Hematopoietic multipotent progenitor cell treated with erythropoietin and hydrocortisone succinate and interleukin-3 and kit ligand, for 8 days (in vitro differentiated cells): ENCODE measurements around the gene SERPINA12.
"Not testable (repeated sequence)": the region's sequence is repeated elsewhere in the genome, so short reads cannot be mapped to it uniquely, and the experiment has no call there.

Experiments used
- DNase-seq: peaks from one replicate; pipeline ENCODE4 v3.0.0-alpha.2; 2015

SERPINA12 gene

DNA sequence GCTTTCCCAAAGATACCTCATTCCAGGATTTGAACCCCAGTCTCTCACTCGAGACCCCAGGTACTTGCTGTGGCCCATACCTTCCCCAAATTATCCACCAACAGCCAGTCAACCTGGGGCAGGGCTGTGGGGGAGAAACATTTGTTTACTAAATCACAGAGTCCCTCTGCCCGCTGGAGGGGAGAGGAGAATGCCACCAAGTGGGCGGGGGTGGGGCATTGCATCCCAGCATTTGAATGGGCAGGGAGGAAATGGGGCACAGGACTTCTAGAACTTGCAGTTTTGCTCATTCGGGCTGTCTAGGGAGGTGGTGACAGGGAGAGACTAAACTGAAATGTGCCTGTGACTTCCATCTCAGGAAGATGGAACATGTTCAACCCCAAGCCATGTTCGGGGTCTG lies 22.4 kb downstream of the SERPINA12 start:
- DNase-seq = no peak

DNA sequence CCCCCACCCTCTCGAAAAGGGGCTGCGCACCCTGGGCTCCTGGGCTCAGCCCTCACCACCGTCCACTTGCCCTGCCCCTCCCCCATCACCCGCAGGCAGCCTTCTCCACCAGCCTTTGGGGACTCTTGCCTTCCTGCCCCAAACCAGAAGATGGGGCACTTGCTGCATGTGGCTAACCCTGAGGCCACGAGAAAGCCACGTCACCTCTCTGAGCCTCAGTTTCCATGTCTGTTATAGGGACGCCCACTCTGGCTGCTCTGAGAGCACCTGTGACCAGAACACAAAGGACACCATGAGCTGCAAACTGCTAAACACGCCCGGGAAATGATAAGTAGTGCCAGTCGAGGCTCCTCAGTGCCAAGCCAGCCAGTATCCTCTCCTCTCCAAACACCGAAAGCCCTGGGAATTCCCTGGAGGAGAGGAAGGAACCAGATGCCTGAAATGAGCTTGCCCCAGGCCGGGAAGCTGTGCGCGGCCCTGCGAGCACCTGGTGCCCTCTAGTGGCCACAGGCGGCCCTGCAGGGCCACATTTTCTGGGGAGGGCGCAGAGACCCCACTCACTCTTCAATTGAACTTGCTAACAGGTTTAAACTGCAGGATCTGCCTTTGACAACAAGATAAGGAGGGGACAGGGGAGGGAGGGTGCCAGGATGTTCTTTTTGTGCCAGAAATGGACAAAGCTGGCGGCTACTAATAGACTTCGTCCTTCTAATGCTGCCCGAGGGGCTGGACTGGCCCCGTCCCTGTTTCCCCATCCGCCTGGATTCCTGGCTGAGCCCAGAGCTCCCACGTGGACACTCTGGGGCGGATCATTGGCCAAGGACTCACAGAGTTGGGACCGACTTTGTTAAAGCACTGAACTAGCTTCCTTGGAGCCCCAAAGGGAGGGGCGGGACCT lies 23.1 kb downstream of the SERPINA12 start:
- peak; percentile 3 for DNase-seq

- no peak for DNase-seq
Observed at GRCh38 chr14:94484481-94484880, 24.8 kb downstream of the SERPINA12 start.

DNA sequence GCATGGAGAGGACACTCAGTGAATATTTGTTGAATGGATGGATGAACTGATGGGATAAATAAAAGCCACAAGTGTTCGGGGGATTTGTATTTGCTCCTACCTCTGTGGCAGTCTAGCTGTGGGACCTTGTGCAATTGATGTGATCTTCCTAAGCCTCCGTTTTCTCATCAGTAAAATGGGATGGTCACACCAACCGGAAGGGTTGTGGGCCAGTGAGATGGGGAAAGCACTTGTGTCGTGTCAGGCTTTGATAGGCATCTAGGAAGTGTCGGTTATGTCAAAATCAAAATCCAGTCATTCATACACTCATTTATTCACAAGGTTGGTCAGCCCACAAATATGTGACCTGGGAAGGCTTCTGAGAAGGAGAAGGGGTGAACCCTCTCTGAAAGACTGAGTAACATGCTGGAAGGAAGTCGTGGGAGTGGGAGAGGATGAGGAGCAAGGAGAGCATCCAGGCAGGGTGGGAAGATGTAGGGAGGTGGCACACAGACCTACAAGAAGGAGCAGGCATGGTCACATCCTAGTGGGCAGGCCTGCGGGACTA lies 25.5 kb downstream of the SERPINA12 start:
- DNase-seq = no peak

DNA sequence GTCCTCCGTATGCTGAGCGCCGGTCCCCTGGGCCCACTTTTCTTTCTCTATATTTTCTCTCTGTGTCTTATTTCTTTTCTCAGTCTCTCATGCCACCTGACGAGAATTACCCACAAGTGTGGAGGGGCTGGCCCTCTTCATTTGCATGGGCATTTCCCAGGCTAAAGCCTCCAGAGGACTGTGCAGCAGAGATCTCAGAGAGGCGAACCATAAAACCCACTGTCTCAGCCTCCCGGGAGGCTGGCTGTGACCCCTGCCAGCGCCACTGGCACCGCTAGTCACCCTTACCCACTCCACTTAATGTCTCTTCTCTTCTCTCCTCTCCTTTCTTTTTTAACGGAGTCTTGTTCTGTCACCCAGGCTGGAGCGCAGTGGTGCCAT lies 26.2 kb downstream of the SERPINA12 start:
- no peak for DNase-seq

GRCh38 chr14:94482132-94483070 lies 26.9 kb downstream of the SERPINA12 start:
- DNase-seq = not testable (repeated sequence)

DNA sequence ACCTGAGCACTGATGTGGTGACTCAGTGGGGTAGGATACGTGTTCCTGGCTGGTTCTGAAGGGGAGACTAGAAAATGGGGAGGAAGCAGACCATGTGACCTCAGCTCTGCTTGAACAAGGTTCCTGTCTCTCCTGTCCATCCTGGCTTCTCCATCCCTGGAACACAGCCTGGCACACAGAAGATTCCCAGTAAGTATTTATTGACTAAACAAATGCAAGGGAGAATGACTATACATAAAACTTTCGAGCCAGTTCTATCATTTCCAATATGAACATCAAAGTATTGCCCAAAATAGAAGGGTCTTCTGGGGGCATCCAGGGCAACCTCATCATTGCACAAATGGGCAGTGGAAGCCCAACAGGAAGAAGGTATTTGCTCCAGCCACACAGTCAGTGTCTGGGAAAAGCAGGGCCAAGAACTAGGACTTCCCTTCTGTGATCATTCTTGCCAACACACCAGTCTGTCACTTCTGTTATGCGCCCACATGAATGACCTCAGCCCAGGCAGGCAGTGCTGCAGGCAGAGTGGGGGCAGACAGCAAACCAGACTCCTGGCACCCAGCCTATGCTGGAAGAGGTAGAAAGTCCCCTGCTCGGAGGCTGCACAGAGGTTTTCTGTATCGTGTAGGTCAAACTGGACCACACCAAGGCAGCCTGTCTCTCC lies 27.7 kb downstream of the SERPINA12 start:
- no peak for DNase-seq

GRCh38 chr14:94480809-94481208 lies 28.5 kb downstream of the SERPINA12 start:
- DNase-seq = no peak

DNA sequence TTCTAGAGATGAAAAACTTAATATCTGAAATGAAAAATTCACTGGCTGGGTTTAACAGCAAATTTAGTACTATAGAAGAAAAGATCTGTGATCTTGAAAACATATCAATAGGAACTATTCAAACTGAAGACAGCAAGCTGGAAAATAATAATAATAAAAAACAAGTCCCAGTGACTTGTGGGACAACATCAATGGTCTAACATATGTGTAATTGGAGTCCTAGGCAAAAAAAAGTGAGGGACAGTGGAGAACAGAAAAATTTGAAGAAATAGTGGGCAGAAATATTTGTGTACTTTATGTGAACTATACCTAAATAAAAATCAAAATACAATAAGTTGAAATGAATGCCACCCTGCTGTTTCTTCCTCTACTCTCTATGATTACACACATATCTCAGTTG lies 30.8 kb downstream of the SERPINA12 start:
- DNase-seq = no peak

DNA sequence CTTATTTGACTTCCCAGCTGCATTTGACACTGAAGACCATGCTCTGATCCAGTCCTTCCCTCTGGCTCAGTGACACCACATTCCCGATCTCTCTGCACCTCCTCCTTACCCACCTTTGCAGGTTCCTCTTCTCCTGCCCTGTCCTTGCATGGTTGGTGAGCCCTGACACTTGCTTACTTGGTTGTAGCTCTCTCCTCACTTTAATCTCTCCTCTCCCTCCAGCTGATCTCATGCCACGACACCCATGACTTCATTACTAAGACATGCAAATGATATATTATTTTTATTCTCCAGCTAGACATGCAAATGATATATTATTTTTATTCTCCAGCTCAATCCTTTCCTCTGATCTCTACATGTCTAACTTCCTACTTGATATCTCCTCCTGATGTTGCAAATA lies 33.2 kb downstream of the SERPINA12 start, which contains the start of gene SERPINA9:
TSS of gene SERPINA9 (minus strand) at position 175 of the 400 bp plus-strand sequence. CDS start 6,357 bp downstream, outside the sequence.
- DNase-seq = no peak

DNA sequence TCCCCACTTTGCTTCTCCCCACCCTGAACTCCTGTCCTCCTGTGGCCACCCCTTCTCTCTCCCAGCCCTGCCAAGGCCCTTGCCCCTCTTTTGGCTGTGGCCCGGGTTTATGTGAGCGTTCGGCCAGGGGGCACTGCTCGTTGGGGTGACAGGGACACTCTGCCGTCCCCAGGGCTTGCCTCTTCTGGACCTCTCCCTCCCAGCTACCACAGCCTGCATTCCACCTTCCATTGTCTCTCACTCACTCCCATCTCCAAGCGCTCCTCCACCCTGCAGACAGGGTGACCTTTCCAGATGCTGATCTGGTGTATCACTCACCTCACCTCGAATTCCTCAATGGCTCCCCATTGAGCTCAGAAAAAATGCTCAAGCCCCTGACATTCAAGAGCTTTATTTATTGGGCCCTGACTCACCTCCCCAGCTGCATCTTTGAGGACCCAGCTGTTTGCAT lies 34.7 kb downstream of the SERPINA12 start:
- no peak for DNase-seq

- DNase-seq = no peak
Observed at GRCh38 chr14:94473666-94474410, 35.4 kb downstream of the SERPINA12 start.

DNA sequence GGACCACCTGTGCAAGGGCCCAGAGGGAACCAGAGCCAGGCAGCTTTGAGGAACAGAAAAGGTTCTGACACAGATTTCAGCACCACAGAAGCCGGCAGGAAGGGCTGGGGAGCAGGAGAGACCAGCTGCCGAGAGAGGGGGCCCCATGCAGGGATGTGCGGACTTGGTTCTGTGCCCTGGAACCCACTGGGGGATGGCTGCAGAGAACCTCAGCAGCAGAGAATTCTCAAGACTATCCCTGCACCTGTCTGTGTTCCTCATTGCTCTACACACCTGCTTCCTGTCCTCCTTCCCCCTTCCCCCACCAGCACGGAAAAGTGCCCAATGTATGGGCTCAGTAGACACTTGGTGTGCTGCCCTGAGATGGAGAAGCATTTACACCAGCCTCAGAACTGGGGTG lies 36.4 kb downstream of the SERPINA12 start:
- DNase-seq = no peak

DNA sequence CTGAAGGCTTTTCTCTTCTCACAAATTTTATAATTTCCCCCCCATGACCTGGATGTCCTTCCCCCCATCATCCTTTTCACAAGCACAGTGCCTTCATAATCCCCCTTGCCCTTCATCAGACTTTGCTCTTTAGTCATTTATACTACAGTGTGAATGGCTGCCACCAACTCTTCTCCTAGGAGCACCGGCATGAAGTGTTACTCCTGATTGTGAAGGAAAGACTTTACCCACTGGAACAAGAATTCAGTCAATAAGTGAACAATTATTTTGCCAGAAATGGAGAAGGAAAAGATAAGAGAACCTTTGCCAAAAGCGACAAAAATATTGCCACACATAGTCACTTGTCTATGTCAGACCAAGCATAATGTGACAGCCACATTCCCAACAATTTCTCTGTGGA lies 38.2 kb downstream of the SERPINA12 start:
- no peak for DNase-seq

DNA sequence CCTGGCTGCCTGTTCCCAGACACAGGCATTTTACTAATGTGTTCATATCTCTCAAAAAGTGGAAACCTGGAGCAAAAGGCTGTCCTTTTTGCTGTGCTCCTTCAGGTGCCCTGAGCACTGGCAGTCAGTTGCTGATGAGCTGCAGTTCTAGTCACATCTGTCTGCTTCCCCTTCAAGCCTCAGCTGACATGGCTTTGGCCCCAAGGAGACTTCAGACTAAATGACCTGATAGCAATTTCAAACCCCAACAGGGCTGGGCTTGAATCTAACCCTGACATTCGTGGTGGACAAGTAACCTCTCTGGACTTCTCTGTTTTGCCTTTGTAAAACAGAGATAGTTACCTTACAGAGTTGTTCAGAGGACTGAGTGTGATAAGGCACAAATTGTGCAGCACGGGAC lies 39.0 kb downstream of the SERPINA12 start:
- DNase-seq = no peak

- DNase-seq = no peak
Observed at GRCh38 chr14:94469261-94469660, 40.0 kb downstream of the SERPINA12 start.

DNA sequence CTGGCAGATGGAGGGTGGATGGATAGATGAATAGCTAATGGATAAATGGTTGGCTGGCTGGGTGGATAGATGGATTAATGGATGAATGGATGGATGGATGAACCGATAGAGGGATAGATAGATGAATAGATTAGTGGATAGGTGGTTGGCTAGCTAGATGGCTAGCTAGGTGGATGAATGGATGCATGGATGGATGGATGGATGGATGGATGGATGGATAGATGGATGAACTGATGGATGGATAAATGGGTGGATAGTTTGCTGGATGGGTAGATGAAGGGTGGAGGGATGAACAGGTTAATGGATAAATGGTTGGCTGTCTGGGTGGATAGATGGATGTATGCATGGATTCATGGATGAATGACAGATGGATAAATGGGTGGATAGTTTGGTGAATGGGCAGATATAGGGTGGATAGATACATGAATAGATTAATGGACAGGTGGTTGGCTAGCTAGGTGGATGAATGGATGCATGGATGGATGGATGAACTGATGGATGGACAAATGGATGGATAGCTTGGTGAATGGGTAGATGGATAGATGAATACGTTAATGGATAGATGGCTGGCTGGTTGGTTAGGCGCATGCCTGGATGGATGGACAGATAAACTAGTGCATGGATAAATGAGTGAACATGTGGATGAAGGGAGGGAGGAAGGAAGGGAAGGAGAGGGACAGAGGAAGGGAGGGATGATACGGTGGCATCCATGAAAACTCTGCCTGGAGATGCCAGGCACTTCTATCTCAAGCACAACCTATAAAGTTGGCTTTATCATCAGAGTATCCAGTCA lies 41.3 kb downstream of the SERPINA12 start:
- DNase-seq = no peak

DNA sequence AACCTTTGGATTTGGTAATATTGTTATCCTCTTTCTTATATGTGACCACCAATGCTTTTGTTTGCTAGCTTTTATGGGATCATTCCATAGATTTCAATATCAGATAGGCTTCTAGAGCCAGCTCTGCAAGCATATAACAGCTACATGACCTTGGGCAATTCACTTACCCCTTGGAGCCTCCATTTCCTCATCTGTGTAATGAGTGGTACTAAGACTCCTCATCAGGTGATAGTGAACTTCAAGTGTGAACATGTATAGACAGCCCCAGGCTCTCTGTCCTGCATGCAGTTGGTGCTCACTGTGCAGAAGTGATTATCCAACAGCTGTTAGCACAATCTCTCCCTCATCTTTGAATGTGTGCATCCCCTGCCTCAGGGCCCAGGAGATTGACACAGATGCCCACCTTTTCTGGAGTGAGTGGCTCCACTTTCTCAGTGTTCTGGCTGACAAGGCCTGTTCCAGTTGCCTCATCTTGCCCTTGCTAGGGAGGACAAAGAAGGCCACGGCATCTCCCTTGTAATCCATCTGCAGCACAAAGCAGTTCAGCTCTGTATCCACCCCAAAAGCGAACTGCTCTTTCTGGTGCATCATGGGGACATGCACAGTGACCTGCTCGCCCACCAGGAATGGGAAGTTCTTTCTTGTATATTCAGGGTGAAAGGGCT lies 42.4 kb downstream of the SERPINA12 start:
- DNase-seq = no peak

- DNase-seq = no peak
Observed at GRCh38 chr14:94465042-94465441, 44.2 kb downstream of the SERPINA12 start.

GRCh38 chr14:94464290-94464689 lies 45.0 kb downstream of the SERPINA12 start:
- no peak for DNase-seq
